ENCODE results near the gene AVPR1B.

The AVPR1B gene

GRCh38 chr1:206111271-206111927, 5.8 kb downstream of the AVPR1B start:
- no peak for DNase-seq

DNA sequence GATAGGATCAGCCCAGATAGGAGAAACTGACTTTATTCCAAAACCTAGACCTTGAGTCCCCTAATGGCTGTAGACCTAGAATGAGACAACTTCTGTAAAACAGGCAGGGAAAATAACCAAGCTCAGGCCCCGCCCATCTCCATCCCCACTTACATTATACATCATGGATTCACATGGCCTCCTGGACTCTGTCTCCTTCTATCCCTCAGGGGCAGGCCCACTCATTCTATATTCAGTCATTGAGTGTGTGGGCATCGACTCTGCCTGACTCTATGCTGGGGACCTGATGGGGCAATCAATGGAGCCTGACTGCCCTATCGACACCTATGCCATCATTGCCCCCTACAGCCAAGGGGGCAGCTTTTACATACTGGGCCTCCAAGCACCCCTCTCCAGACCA, 6.4 kb downstream of the AVPR1B start:
- DNase-seq: no peak

DNA sequence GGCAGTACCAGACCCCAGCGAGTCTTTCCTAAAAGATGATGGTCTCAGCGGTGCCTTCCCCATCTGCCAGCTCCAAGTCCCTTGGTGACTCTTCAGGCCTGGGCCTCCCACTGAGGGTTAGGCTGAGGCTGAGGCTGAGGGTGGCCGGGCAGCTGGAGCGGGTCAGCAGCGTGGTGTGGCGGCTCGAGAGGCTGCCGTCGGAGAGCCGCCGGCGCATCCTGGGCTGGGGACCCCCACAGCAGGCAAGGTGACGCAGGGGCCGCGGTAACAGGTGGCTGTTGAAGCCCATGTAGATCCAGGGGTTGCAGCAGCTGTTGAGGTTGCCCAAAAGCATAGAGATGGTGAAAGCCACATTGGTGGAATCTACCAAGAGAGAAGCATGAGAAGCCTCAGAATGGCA, 7.0 kb downstream of the AVPR1B start:
- DNase-seq: no peak

DNA sequence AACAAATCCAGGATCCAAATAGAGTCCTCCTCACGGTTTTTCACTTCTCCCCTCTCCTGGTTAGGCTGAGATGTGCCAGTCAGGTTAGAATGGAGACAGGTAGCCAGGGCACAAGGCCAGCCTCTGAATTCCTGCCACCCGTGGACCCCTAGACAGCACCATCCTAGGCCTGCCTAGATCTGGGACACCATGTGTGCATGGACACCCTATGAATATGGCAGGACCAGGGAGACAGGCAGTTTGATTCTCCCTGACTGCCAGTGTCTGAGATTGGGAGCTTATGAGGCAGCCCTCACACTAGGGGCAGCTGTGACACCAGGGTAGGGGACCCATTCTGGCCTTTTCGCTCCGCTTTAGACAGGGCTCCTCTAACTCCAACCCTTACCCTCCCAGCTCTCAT, 7.5 kb downstream of the AVPR1B start:
- no peak for DNase-seq

DNA sequence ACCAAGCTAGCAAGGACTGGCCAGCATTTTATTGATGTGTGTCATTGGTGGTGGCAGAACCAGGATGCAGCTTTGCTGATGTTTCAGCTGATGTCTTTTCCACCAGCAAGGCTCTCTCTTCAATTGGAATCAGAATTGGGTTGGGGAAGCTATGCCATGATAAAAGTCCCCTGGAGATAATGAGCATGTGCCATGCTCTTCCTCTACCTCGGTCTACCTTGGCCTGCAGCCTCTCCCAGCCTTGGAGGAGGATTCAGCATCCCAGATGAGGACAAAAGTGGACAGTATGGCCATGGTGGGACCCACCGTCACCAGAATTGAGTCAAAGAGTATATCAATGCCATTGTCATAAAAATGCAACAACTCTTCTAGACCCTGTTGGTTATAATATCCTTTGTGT, 8.6 kb downstream of the AVPR1B start:
- no peak for DNase-seq

GRCh38 chr1:206107168-206107544, 10.0 kb downstream of the AVPR1B start:
- DNase-seq: no peak

DNA sequence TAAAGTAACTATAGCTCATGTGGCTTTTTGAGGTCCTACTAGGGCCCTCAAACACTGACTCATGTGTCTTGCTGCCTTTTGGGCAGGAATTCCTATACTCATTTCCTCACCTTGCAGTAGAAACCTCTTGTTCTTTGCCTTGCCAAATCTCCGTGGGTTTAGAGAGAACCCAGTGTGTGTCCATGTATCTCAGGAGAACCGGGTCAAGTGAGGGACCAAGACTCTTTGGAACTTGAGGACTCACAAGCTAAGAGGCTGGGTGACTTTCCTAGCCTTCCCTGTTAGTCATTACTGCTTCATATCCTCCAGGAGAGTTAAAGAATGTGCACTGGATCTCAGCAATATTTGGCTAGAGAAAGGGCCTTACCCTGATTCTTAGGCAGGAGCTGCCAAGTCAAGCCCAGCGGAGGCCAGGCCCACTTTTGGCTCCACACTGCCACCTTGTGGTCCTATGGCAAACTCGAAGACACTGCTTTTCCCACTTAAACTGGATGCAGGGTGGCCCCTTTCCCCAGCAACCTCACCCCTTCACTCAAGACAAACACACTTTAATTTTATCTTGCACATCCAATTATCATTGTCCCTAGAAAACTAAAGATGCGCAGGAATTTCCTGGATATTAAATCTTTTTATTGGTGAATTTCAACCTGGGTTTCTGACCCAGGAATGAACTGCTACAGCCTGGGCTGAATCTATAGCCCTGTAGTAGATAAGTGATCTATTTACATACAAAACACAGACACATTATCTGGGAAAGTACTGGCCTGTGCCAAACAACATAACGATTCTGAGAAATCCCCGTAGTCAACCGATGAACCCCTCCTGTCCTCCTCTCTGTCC, 10.6 kb downstream of the AVPR1B start:
- DNase-seq: peak; percentile 88

DNA sequence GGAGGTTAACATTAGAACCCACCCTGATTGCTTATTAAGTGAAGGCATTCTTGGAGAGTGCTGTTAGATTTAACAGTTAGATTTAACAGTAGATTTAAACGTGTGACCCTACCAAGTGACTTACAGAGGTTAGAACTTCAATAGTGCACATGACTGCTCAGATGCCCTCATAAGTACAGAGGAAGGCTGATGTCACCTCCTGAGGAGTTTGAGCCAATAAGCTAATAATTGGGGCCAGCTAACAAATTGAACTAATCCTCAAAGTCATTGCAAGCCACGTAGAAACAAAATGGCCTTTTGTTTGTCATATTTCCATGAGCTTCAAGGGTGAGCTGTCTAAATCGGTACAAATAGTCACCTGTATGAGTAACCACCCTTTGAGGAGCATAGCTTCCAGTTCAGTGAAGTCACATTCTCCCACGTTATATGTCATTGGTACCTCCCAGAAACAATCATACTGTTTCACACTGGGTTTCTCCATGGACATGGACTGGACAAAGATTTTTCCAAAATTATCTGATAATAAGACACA, 11.7 kb downstream of the AVPR1B start:
- no peak for DNase-seq

- no peak for DNase-seq
Observed at GRCh38 chr1:206103979-206104378, 13.2 kb downstream of the AVPR1B start.

DNA sequence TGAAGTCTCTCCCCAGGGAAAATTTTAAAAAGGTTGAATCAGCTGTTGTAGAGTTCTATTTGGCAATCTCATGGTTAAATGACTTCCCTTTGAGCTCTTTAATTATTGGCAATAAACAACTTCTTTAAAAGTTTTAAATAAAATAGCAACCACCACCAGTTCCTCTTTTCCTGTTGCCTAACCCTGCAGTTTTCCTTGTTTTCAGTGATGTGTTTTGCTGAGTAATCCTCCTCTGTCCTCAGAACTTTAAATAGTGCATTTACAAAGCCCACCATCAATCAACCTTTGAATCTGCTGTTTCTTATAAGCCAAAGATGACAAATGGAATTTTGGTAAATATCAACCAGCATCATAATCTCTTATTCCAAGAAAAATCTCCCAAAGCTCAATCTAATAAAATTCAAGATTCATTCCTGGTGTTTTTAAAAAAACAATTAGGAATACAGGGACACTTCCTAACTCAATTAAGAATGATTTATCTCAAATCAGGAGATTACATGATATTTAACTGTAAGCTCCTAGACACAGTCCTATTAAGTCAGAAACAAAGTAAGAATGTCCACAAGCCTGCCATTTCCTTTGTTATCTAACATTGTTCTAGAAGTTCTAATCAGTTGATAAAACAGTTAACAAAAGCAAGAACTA, 14.8 kb downstream of the AVPR1B start:
- DNase-seq: no peak

- no peak for DNase-seq
Observed at GRCh38 chr1:206101351-206102045, 15.7 kb downstream of the AVPR1B start.

GRCh38 chr1:206100226-206100815, 16.9 kb downstream of the AVPR1B start:
- no peak for DNase-seq

GRCh38 chr1:206098242-206098919, 18.8 kb downstream of the AVPR1B start:
- DNase-seq: no peak

GRCh38 chr1:206097381-206097780, 19.8 kb downstream of the AVPR1B start:
- no peak for DNase-seq

DNA sequence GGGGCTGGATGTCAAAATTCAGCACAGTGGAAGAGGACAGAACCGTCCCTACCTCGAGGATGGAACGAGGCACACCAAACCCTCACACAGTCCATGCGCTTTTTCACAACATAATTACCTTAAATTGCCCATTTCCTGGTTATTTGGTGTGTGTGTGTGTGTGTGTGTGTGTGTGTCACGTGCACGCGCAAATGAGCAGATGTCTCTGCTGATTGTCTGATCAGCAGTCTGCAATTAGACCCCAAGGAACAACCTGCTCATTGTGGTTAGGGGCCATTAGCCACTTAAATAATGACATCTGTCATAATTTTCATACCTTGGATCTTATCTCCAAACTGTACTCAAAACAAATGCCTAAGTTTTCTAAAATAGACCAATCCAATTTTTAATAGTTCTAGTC, 23.2 kb downstream of the AVPR1B start:
- no peak for DNase-seq

DNA sequence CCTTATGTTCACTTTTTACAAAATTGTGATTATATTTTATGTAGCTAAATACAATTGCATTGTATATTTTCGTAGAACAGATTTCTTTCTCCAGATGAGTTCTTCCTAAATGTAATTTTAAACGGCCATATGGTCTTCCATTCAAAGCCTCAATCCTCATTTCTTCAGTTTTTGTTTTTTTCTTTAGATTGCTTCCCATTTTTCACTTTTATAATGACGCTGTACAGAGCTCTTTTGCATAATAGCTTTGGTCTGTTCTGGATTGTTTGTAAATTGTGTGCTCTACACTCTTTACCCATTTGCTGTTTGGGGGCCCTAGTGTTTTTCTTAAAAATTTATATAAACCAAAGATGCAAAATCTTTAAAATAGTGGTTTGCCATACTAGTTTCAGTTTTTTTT, 27.8 kb downstream of the AVPR1B start:
- DNase-seq: no peak

GRCh38 chr1:206087091-206087490, 30.1 kb downstream of the AVPR1B start:
- no peak for DNase-seq

DNA sequence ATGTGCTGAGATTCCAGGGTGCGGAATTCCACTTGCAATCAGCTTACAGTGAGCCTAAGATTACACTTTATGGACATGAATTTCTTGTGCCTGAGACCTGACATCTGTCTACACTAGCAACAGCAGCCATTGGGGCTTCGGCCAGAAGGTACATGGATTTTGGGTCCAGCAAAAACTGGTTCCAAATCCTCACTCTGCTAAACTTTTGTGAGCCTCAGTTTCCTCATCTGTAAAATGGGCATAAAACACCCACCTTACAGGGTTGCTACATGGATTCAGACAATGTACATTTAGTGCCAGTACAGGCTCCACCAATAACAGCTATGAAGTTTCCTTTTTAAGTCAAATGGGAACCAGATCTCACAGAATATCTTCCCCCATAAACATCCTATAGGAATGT, 33.4 kb downstream of the AVPR1B start:
- DNase-seq: no peak

- DNase-seq: no peak
Observed at GRCh38 chr1:206082831-206083695, 34.1 kb downstream of the AVPR1B start.

DNA sequence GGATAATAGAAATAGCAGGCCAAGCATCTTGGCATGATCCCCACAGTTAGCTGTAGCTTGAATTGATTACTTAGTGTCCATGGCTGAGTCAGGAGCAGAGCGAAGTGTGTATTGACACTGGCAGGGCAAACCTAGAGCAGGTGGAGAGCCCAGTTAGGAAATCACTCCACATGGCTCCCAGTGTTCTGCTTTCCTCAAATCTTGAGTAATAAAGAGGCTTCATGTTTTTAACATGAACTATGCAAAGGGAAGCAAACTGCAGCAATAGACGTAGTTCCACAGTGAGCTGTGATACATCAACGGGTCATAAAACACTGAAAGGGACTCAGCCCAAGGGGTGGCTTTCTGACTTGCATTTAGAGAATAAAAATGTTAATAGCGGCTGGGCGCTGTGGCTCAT, 35.3 kb downstream of the AVPR1B start:
- no peak for DNase-seq

Data from stimulated activated CD8-positive, alpha-beta memory T cell treated with anti-CD3 and anti-CD28 coated beads, Interleukin-4, amount 100 ng/mL, for 48 hours (primary cell).